Hematopoietic multipotent progenitor cell treated with erythropoietin and hydrocortisone succinate and interleukin-3 and kit ligand, for 17 days (in vitro differentiated cells): ENCODE results near the gene IL26.
"Not testable (repeated sequence)": the region's sequence is repeated elsewhere in the genome, so short reads cannot be mapped to it uniquely, and the experiment has no call there.

Experiments
- DNase-seq: peaks from one replicate; pipeline ENCODE4 v3.0.0-alpha.2; 2015; ENCODE audit warnings: low spot score

The IL26 gene

DNA sequence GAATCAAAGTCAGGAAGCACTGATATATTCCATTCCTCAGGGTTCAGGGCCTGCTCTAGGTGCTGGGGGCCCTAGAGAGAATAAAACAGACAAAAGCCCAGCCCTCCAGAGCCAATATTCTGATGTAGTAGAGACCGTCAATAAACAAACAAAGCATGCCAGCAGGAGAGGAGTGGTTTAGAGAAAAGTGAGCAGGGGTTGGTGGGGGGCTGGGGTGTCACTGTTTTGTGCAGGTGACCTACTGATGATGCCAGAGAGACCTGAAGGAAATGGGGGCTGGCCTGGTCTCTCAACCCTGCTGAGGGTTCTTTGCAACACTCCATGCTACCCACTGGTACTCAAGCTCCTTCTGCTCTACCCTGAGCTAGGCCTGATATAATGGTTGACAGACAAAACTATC, 26.5 kb downstream of the IL26 start:
- DNase-seq: no peak

- DNase-seq: no peak
Observed at GRCh38 chr12:68198507-68199086, 27.0 kb downstream of the IL26 start.

DNA sequence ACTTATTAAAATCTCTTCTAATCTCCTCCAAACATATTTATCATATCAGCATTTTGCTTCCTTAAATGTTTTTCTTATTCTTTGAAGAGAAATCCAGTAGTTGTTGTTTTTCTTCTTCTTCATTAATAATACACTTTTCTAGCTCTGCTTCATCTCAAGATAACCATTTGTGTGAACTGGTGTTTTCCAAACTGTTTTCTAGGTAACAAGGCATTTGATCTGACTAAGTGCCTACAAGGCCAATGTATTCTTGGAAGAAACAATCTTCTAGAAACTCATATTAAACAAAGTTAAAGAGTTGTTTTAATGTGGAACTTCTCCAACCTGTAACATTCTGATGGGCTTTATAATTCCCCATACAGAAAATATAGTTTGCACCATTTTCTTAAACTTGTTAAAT, 35.3 kb downstream of the IL26 start:
- DNase-seq: no peak

DNA sequence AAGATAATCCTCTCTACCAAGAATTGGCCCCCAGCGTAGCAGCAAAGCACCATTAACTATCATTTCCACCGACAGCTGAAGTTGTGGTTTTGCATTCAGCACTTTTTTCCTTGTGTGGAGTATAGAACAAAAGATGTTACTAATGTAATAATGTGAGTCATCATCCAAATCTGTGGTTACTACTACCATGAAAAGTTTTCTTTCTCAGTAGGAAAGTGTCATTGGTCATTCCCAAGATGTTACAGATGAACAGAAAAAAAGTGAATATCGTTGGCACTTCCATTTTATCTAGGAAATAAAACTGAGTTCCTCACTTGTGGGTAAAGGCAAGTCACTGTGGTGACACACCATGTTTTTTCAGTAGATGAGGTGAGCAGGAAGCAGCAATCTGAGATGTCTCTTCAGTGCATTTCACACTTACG, 35.8 kb downstream of the IL26 start:
- no peak for DNase-seq

DNA sequence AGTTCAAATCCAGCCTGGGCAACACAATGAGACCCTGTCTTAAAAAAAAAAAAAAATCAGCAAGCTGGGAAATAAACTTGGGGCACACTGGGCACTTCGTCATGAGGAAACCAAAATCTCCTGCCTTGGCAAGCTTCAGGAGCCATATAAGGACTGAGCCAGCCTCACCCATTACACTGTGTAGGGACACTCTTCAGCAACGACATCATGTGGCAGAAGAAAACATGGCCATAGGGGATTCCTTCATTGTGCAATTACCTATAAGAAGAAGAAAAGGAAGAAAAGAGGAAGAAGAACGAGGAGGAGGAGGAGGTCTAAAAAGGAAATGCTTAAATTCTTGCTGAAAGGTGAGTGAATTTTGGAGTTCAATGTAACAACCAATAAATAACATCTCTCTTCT, 40.0 kb downstream of the IL26 start:
- DNase-seq: no peak

DNA sequence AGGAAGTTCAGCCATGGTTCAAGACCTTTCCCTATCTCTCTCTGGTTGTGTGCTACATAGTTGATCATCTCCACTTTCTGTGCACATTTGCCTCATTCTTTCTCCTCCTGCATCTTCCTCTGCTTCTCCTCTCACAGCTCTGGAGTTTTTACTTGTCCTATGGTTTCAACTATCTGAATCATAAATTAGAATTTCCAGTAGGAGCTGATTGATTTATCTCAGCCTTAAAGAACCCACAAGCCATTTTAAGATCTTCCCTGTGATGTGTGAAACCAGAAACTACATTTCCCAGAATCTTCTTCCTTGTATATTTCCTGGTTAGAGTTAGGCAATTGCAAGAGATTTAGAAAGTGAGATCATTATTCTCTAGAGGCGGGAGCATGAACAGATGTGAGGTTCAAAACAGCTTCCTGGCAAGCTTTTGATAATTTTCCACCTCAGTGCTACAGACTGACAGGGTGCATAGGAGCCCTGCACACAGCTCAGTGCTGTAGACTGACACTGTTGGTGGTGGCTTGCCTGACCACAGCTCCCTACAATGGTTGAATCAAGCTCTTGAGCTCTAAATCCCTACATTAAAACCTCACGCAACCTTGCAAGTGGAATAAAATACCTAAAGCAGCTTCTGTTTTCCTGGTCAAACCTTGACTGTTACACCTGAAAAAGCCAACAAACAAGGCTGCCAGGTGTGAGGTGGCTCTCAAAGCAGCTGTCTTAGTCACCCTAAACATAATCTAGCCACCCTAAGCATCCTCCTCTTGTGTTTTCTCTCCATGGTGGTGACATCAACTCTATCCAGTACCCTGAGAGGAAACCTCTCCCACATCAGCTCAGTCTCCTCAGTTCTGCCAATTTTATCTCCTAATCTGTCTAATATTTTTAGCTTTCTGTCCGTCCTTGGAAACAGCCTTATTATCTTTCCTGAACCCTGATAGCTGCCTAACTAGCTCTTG, 44.5 kb downstream of the IL26 start:
- DNase-seq: no peak

GRCh38 chr12:68178774-68179439, 46.7 kb downstream of the IL26 start:
- DNase-seq: no peak

GRCh38 chr12:68178184-68178583, 47.4 kb downstream of the IL26 start:
- no peak for DNase-seq

GRCh38 chr12:68177562-68177961, 48.0 kb downstream of the IL26 start:
- no peak for DNase-seq

GRCh38 chr12:68176257-68176656, 49.4 kb downstream of the IL26 start:
- DNase-seq: no peak

DNA sequence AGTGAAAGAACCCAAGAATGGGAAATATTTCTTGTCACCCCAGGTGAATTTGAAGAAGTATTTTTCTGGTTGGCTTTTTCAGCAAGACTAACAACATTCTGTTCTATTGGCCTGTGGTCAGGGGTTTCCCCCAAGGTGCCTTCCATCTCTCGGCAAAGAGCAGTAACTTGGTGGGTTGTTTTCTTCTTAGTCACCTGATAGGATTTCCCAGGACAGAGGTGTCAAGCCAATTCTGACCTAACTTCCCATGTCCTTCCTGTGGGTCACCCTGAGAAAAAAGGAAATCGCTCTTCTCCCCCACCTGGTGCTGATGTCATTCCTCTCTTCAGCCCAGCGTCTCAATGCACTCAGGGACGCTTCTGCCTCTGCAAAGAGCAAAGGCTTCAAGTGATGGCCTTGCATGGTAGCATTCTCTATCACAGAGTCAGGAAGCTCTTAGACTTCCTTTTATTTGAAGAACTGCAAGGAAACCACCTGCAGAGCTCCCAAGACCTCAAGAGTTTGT, 50.0 kb downstream of the IL26 start:
- DNase-seq: no peak

- DNase-seq: not testable (repeated sequence)
Observed at GRCh38 chr12:68174761-68175160, 50.8 kb downstream of the IL26 start.

DNA sequence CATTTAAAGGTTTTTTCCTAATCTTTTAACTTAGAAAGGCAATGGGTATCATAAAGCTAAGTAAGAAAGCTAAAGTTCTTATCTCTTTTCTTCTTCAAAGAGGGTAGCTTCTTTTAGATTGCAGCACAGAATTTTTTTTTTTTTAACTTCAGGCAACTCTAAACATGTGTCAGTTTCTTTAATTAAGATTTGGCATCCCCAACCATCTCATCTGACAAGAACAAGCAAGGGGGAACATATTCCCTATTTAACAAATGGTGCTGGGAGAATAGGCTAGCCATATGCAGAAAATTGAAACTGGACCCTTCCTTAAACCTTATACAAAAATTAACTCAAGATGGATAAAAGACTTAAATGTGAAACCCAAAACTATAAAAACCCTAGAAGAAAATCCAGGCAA, 51.8 kb downstream of the IL26 start:
- no peak for DNase-seq

GRCh38 chr12:68170726-68171125, 54.9 kb downstream of the IL26 start:
- DNase-seq: no peak

DNA sequence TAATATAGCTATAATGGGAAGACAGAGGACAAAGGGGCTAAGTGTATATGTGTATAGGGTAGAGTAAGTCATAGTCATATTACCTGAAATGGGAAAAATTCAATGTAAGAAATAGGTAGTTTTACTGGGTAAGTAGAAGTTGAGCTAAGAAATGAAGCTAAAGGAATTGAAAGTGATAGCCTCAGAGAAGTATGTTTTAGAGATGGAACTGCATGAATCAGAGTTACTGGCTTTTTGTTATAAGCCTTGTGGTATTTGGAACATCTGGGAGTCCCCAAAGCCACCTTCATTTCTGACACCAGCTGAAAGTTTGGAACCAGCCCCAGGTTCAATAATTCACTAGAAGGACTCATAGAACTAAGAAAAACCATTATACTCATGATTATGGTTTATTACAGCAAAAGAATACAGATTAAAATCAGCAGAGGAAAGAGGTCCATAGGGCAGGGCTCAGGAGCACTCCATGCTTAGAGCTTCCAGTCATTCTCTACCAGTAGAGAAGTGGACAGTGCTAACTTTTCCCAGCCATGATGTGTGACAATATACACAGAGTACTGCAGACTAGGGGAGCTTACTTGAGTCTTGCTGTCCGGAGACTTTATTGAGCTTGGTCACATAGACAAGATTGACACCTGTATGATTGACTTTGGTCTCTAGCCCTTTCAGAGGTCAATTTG, 56.3 kb downstream of the IL26 start:
- DNase-seq: no peak

- DNase-seq: no peak
Observed at GRCh38 chr12:68166317-68166831, 59.2 kb downstream of the IL26 start.

DNA sequence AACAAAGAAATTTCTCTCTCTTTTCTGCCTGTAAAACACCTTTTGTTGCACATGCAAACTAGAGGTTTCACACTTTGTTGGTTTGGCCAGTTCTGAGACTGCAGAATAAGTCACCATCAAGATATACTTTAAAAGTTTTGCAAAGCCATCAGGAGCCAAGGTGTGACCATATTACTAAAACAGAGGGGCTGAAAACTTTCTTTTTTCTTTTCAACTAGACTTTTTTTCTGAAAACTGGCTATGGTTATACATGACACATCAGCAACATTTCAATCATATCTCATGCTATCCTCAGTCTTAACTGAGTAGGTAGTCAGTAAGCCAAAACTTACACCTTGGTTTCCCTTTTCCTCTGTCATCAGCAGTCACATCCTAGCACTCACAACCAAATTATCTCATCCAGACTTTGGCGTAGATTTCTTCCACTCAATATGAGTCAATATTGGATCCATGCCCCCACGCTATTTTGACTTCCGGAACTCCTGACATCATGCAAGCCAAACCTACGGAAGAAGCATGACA, 62.0 kb downstream of the IL26 start:
- no peak for DNase-seq

DNA sequence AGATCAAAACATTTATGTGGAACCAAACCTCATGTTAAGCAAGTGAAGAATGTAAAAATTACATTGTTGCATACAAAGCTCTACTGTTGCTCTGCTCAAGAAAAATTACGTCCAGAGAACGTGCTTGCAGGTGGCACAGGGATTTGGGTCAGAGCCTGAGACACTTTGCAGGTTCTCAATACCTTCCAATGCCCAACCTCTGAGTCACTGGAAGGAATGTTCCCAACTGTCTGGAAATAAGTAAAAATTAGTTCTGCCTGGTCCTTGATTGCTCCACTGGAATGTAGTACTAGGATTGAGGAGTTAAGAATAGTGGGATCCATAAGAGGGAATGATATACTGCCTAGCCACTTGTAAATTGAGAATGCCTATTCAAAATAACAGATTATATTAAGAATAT, 63.2 kb downstream of the IL26 start:
- DNase-seq: no peak

GRCh38 chr12:68159681-68160304, 65.8 kb downstream of the IL26 start, which contains the start of gene IFNG:
Gene IFNG (minus strand): TSS chr12:68159740. CDS start chr12:68159615, 125 bp downstream.
- no peak for DNase-seq

- DNase-seq: no peak
Observed at GRCh38 chr12:68158432-68158831, 67.2 kb downstream of the IL26 start.

DNA sequence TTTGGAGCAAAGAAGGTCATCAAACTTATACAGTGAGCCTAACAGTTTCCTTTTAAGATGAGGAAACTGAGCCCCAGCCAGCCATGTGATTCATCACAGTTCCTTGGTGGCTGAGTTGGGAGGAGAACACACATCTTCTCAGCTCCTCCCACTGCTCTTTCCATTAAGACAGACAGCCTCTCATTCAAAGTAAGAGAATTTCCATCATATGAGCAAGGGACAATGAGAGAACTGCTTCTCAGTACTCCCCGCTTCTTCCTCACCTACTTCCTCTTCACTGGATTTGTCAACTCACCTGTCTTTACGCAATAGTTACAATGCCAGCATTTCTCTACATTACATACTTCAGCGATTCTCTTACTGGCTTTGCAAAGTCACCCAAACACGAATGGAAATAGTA, 68.2 kb downstream of the IL26 start:
- no peak for DNase-seq
